Effector memory CD4-positive, alpha-beta T cell (primary cell): ENCODE results near the gene NCAM1.

Source experiments
- DNase-seq, 3 donors: peaks; one replicate each; pipeline ENCODE4 v3.0.0-alpha.2; 2020
- H3K27ac ChIP-seq: 2 replicates; pipeline ENCODE4 v1.7.0; 2013; ENCODE audit warnings: mild to moderate bottlenecking, low read length, moderate library complexity; ENCODE audit not compliant: insufficient read depth, poor library complexity, severe bottlenecking
- H3K27me3 ChIP-seq: replicated peaks from 2 replicates; pipeline ENCODE4 v1.7.0; 2013; ENCODE audit warnings: mild to moderate bottlenecking, low read length; ENCODE audit not compliant: insufficient read depth, control insufficient read depth, poor library complexity, severe bottlenecking
- H3K36me3 ChIP-seq: 2 replicates; pipeline ENCODE4 v1.7.0; 2013; ENCODE audit warnings: mild to moderate bottlenecking, low read length, moderate library complexity; ENCODE audit not compliant: control insufficient read depth, insufficient read depth
- H3K4me1 ChIP-seq: 2 replicates; pipeline ENCODE4 v1.7.0; 2013; ENCODE audit warnings: low read length, mild to moderate bottlenecking; ENCODE audit not compliant: control insufficient read depth, insufficient read depth, poor library complexity, severe bottlenecking
- H3K4me3 ChIP-seq: 2 replicates; pipeline ENCODE4 v1.7.0; 2013; ENCODE audit warnings: low read length, low read depth, mild to moderate bottlenecking; ENCODE audit not compliant: insufficient read depth, poor library complexity, severe bottlenecking
- H3K9me3 ChIP-seq: 2 replicates; pipeline ENCODE4 v1.7.0; 2013; ENCODE audit warnings: mild to moderate bottlenecking, low read length, moderate library complexity; ENCODE audit not compliant: control insufficient read depth

The NCAM1 gene

DNA sequence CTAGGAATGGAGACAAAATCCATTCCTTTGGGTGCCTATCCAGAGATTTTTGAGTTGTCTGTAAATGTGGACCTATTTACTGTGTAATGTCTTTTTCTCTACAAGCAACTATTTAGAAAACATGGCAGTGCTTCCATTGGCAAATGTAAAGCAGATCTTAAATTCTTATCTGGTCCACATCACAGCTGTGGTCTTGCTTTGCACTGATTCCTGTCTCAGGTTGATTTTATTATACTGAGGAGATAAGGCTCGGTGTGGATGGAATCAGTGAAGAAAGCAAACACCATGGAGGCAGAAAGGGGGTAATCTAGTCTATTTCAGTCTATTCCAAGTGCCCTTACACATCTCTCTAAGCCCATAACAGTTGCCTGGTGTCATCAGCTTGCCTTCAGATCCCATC is 160.5 kb downstream of the NCAM1 start:
- no peak overlapping the region for H3K27ac ChIP-seq
- no peaks in the 10 kb centered on the region for H3K9me3 ChIP-seq
- no peaks in the 10 kb centered on the region for H3K27me3 ChIP-seq
- no peaks in the 10 kb centered on the region for H3K4me1 ChIP-seq
- DNase-seq: no peak
- H3K4me3 ChIP-seq: no peak overlapping the region
- no peaks in the 10 kb centered on the region for H3K36me3 ChIP-seq

DNA sequence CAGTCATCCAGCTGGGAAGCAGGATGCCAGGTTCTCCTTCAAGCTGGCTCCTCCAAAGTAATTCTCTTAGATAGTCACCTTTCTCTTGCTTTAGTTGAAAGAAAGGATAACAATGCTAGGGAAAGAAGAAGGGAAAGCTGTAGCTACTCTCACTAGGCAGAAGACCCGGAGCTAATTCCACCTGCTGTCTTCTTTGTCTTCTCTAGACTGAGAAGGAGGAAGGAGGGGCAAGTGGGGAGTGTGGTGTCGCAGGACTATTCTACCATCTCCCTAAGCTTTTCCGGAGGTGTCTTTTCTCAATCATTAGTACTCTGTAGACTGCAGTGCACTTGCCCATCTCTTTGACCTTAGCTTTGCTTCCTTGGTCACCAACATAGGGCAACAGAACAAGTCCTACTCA is 162.8 kb downstream of the NCAM1 start:
- H3K27me3 ChIP-seq: no peaks in the 10 kb centered on the region

DNA sequence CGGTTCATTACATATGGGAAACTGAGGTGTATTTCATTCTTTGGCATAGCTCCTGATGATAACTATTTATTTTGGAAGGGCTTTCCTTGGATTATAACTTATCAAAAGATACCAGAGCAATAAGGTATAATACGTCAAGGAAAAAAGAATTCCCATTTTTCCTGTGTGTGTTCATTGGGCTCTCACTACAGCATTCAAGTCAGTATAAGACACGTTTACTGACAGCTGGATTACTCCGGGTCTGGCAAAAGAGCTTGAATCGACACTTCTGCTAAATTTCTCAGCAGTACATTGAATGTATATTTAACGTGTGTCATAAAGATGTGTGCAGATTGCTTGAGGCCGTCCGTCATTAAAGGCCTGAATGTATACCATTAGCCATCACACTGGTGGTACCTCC is 163.4 kb downstream of the NCAM1 start:
- Histone ChIP-seq H3K4me1 (no peaks in the 10 kb centered on the region), H3K27ac (no peak overlapping the region), H3K36me3 (no peaks in the 10 kb centered on the region), H3K4me3 (no peak overlapping the region), H3K9me3 (no peaks in the 10 kb centered on the region), H3K27me3 (no peaks in the 10 kb centered on the region)
- DNase-seq: no peak

More for the DNA sequence above, 162.8 kb downstream of the NCAM1 start:
- Histone ChIP-seq H3K4me1 (no peaks in the 10 kb centered on the region), H3K36me3 (no peaks in the 10 kb centered on the region), H3K4me3 (no peak overlapping the region), H3K27ac (no peak overlapping the region), H3K9me3 (no peaks in the 10 kb centered on the region)
- DNase-seq: no peak

- no peak for DNase-seq
- Histone ChIP-seq H3K27me3 (no peaks in the 10 kb centered on the region), H3K36me3 (no peaks in the 10 kb centered on the region), H3K9me3 (no peaks in the 10 kb centered on the region), H3K4me1 (no peaks in the 10 kb centered on the region), H3K4me3 (no peak overlapping the region), H3K27ac (no peak overlapping the region)
Measured at GRCh38 chr11:113129261-113129992, 168.2 kb downstream of the NCAM1 start.

DNA sequence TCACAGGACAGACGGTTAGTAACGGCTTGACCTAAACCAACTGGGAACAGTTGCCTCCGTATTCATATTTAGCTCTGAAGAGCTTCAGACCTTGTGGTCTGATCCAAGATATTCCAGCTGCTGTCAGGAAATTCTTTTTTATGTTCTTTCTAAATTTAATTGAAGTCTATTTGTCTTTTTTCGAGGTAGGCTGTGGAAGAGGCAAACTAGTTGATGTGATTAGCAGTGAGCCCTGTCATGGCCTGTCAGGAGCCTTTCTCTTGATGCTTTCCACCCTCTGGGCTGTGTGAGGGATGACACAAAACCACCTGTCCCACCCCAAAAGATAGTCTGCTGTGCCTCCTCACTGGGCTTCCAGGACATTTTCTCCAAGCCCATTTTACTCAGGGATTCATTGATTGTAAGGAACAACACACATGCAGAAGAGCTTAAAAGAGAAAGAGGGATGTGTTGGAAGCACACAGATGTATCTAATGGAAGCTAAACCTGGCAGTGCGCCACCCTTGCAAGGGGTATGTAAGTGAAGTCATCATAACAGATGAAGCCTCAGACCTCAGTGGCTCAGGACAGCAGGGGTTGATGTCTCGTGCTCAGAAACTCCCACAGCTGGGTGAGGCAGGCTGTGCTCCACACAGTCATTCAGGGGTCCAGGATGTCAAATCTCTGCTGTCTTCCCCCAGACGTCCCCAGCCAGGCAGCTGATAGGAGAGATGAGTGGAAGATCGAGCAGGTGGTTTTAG is 170.0 kb downstream of the NCAM1 start:
- no peak overlapping the region for H3K27ac ChIP-seq
- no peak for DNase-seq
- H3K27me3 ChIP-seq: no peaks in the 10 kb centered on the region
- no peaks in the 10 kb centered on the region for H3K9me3 ChIP-seq
- H3K4me1 ChIP-seq: no peaks in the 10 kb centered on the region
- no peak overlapping the region for H3K4me3 ChIP-seq
- H3K36me3 ChIP-seq: no peaks in the 10 kb centered on the region

DNA sequence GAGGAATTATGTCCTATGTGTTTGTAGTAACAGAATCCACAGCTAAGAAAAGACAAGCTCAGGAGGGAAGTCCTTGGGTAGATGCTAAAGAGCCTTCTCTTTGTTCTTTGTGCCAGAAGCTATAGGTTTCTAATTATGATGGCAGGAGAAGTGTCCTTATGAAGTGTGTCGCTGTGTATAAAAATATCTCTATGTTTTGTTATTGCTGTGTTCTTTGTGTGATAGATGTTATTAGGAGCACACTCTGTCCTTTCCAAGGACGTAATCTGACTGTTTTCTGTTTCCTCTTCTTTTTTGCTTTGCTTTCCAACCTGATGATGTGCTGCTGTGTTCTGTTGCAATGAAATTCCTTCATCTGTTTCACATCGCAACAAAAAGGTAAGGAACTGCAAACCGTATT is 171.9 kb downstream of the NCAM1 start:
- no peaks in the 10 kb centered on the region for H3K9me3 ChIP-seq
- H3K27ac ChIP-seq: no peak overlapping the region
- DNase-seq: no peak
- no peaks in the 10 kb centered on the region for H3K27me3 ChIP-seq
- no peaks in the 10 kb centered on the region for H3K36me3 ChIP-seq
- H3K4me1 ChIP-seq: no peaks in the 10 kb centered on the region
- H3K4me3 ChIP-seq: no peak overlapping the region

- DNase-seq: no peak
- Histone ChIP-seq H3K27ac (no peak overlapping the region), H3K4me1 (no peaks in the 10 kb centered on the region), H3K4me3 (no peak overlapping the region), H3K27me3 (no peaks in the 10 kb centered on the region), H3K9me3 (no peaks in the 10 kb centered on the region), H3K36me3 (no peaks in the 10 kb centered on the region)
Measured at GRCh38 chr11:113134626-113135025, 173.4 kb downstream of the NCAM1 start.

- H3K4me3 ChIP-seq: no peak overlapping the region
- H3K4me1 ChIP-seq: no peaks in the 10 kb centered on the region
- H3K36me3 ChIP-seq: no peaks in the 10 kb centered on the region
- H3K9me3 ChIP-seq: no peaks in the 10 kb centered on the region
- no peak overlapping the region for H3K27ac ChIP-seq
- no peaks in the 10 kb centered on the region for H3K27me3 ChIP-seq
- no peak for DNase-seq
Measured at GRCh38 chr11:113137713-113138529, 176.7 kb downstream of the NCAM1 start.

- Histone ChIP-seq H3K36me3 (no peaks in the 10 kb centered on the region), H3K4me3 (no peak overlapping the region), H3K9me3 (no peaks in the 10 kb centered on the region), H3K27me3 (no peaks in the 10 kb centered on the region), H3K4me1 (no peaks in the 10 kb centered on the region), H3K27ac (no peak overlapping the region)
- DNase-seq: no peak
Measured at GRCh38 chr11:113138731-113139130, 177.5 kb downstream of the NCAM1 start.

DNA sequence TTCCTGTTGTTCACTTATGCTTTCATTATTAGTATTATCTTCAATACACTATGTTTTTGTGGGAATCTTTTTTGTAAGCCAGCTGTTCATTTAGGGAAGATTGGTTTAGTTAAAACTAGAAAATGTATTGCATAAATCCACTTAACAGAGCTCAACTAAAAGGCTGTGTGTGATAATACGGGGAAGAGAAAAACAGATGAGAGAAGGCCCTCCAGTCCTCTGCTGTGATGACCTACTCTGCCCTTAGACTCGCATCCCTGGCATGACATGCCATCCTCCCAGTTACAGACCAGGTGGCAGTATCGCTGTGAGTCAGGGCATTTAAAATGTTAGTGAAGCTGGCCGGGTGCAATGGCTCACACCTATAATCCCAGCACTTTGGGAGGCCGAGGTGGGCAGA is 179.8 kb downstream of the NCAM1 start:
- no peaks in the 10 kb centered on the region for H3K9me3 ChIP-seq
- H3K4me3 ChIP-seq: no peak overlapping the region
- no peak for DNase-seq
- H3K36me3 ChIP-seq: no peaks in the 10 kb centered on the region
- no peaks in the 10 kb centered on the region for H3K4me1 ChIP-seq
- no peak overlapping the region for H3K27ac ChIP-seq
- H3K27me3 ChIP-seq: no peaks in the 10 kb centered on the region
